Liver (tissue), 3 donors: Measurements from ENCODE around the gene ULK3.

Source experiments
- EGR1 ChIP-seq, 2 donors: IDR thresholded peaks; 2 replicates each; pipeline ENCODE4 v1.6.1; 2016 to 2018; ENCODE audit warnings: antibody characterized with exemption in 2 of 2, low read depth in 2 of 2
- GABPA ChIP-seq, 2 donors: IDR thresholded peaks in 1 of 2; conservative IDR thresholded peaks in 1 of 2; 2 replicates each; pipeline ENCODE4 v1.6.1; 2016; ENCODE audit warnings: antibody characterized with exemption in 2 of 2, mild to moderate bottlenecking in 1 of 2, moderate library complexity in 1 of 2
- SP1 ChIP-seq: IDR thresholded peaks from 2 replicates; pipeline ENCODE4 v1.6.1; 2018; ENCODE audit warnings: antibody characterized with exemption, mild to moderate bottlenecking
- TAF1 ChIP-seq: conservative IDR thresholded peaks from 2 replicates; pipeline ENCODE4 v1.6.1; 2016; ENCODE audit warnings: antibody characterized with exemption, mild to moderate bottlenecking
- TF ChIP-seq, protein P1 (sequence below): IDR thresholded peaks from 2 replicates; pipeline ENCODE4 v1.6.1; 2016; ENCODE audit warnings: antibody characterized with exemption, mild to moderate bottlenecking
- TF ChIP-seq, protein P2 (sequence below): fragments of 150-350 bp; IDR thresholded peaks from 2 replicates; pipeline ENCODE4 v1.5.1; 2017; ENCODE audit warnings: improper control_type of control experiment, low read depth, low read length; ENCODE audit not compliant: missing input control
- donor health status: healthy.
- donor health status: healthy.

DNA sequence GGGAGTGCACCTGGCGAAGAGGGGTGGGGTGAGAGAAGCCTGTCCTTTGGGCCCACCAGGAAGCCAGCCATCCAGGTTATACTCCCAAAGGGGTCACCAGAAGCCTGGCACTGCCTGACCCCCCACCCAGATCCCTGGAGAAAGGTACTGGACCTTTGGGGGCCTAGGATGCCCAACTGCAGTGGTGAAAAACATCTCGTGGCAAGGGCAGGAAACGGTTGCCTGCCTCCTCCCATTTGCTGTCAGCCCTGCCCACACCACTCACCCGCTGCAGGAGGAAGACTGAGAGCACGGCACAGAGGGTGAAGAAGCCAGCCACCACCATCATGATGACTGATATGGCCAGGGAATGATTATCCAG lies 2.2 kb upstream of the ULK3 start:
- TF ChIP-seq, protein P1, sequence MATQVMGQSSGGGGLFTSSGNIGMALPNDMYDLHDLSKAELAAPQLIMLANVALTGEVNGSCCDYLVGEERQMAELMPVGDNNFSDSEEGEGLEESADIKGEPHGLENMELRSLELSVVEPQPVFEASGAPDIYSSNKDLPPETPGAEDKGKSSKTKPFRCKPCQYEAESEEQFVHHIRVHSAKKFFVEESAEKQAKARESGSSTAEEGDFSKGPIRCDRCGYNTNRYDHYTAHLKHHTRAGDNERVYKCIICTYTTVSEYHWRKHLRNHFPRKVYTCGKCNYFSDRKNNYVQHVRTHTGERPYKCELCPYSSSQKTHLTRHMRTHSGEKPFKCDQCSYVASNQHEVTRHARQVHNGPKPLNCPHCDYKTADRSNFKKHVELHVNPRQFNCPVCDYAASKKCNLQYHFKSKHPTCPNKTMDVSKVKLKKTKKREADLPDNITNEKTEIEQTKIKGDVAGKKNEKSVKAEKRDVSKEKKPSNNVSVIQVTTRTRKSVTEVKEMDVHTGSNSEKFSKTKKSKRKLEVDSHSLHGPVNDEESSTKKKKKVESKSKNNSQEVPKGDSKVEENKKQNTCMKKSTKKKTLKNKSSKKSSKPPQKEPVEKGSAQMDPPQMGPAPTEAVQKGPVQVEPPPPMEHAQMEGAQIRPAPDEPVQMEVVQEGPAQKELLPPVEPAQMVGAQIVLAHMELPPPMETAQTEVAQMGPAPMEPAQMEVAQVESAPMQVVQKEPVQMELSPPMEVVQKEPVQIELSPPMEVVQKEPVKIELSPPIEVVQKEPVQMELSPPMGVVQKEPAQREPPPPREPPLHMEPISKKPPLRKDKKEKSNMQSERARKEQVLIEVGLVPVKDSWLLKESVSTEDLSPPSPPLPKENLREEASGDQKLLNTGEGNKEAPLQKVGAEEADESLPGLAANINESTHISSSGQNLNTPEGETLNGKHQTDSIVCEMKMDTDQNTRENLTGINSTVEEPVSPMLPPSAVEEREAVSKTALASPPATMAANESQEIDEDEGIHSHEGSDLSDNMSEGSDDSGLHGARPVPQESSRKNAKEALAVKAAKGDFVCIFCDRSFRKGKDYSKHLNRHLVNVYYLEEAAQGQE: no peak
- TF ChIP-seq, protein P2, sequence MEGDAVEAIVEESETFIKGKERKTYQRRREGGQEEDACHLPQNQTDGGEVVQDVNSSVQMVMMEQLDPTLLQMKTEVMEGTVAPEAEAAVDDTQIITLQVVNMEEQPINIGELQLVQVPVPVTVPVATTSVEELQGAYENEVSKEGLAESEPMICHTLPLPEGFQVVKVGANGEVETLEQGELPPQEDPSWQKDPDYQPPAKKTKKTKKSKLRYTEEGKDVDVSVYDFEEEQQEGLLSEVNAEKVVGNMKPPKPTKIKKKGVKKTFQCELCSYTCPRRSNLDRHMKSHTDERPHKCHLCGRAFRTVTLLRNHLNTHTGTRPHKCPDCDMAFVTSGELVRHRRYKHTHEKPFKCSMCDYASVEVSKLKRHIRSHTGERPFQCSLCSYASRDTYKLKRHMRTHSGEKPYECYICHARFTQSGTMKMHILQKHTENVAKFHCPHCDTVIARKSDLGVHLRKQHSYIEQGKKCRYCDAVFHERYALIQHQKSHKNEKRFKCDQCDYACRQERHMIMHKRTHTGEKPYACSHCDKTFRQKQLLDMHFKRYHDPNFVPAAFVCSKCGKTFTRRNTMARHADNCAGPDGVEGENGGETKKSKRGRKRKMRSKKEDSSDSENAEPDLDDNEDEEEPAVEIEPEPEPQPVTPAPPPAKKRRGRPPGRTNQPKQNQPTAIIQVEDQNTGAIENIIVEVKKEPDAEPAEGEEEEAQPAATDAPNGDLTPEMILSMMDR: no peak
- TF ChIP-seq SP1 (no peak), GABPA (IDR thresholded peaks at IDR 0.05 in 1 of 2, conservative IDR thresholded peaks at IDR 0.05 in 1 of 2) (no peak), EGR1 (IDR thresholded peaks at IDR 0.05; ENCODE audit: low read depth in 2 of 2) (no peak), TAF1 (no peak)
